ENCODE data around the gene ID4. TPM values are rescaled to one million over a fixed set of nuclear protein-coding genes. Genes with fewer than 3 reads are reported as not detected.
A peak's percentile ranks its signal among the peaks of the same experiment; 100 is the strongest.

ID4 gene
- total RNA-seq, 2 donors from 2014 or later: 63.6 to 69.1 TPM

GRCh38 chr6:19795211-19795610, 42.0 kb upstream of the ID4 start:
- Histone ChIP-seq H3K27me3 (replicated peaks; ENCODE audit: insufficient read depth) (no peaks in the 10 kb centered on the region), H3K9me3 (no peaks in the 10 kb centered on the region), H3K4me3 (no peak overlapping the region), H3K4me1 (replicated peaks) (no peaks in the 10 kb centered on the region), H3K36me3 (no peaks in the 10 kb centered on the region), H3K27ac (no peak overlapping the region)
- intact Hi-C loops (cut with DNase I): no loop called here
- DNase-seq (ENCODE audit: low spot score): no peak
- TF ChIP-seq CTCF (IDR thresholded peaks at IDR 0.05) (no peak), POLR2AphosphoS5 (IDR thresholded peaks at IDR 0.05) (no peak), POLR2A (IDR thresholded peaks at IDR 0.05) (no peak)

- Histone ChIP-seq H3K36me3 (no peaks in the 10 kb centered on the region), H3K4me1 (replicated peaks) (no peaks in the 10 kb centered on the region), H3K27me3 (replicated peaks; ENCODE audit: insufficient read depth) (no peaks in the 10 kb centered on the region), H3K9me3 (no peaks in the 10 kb centered on the region), H3K4me3 (no peak overlapping the region), H3K27ac (no peak overlapping the region)
- intact Hi-C loops (cut with DNase I): no loop called here
- no peak for DNase-seq (ENCODE audit: low spot score)
- WGBS: 60% methylated on average over 2 of the region's 2 CpGs
- TF ChIP-seq POLR2A (IDR thresholded peaks at IDR 0.05): no peak
- TF ChIP-seq POLR2AphosphoS5 (IDR thresholded peaks at IDR 0.05): peak; percentile 43
- no peak for TF ChIP-seq CTCF (IDR thresholded peaks at IDR 0.05)
Measured at GRCh38 chr6:19796452-19796851, 40.7 kb upstream of the ID4 start.

DNA sequence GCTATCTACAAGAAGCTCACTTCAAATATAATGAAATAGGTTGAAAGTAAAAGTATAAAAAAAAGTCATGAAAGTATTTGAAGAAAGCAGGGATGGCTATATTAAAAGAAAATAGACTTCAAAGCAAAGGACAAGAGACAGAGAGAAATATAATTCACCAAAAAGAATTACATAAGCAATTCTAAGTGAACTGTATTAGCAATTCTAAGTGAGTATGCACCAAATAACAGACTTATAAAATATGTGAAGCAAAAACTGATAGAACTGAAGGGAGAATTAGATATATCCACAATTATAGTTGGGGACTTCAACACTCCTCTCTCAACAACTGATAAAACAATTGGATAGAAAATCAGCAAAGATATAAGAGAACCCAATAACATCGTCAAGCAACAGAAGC, 38.8 kb upstream of the ID4 start:
- Histone ChIP-seq H3K36me3 (no peaks in the 10 kb centered on the region), H3K27me3 (replicated peaks; ENCODE audit: insufficient read depth) (no peaks in the 10 kb centered on the region), H3K9me3 (no peaks in the 10 kb centered on the region), H3K4me3 (no peak overlapping the region), H3K27ac (no peak overlapping the region), H3K4me1 (replicated peaks) (no peaks in the 10 kb centered on the region)
- TF ChIP-seq POLR2A (IDR thresholded peaks at IDR 0.05): no peak
- no peak for TF ChIP-seq POLR2AphosphoS5 (IDR thresholded peaks at IDR 0.05)
- TF ChIP-seq CTCF (IDR thresholded peaks at IDR 0.05): no peak
- 90% methylated on average over 1 of the region's 1 CpG for WGBS
- no peak for DNase-seq (ENCODE audit: low spot score)
- intact Hi-C loops (cut with DNase I): no loop called here

- H3K9me3 ChIP-seq: no peaks in the 10 kb centered on the region
- intact Hi-C loops (cut with DNase I): loop anchor here (5.0 to 10.0 kb wide), 4 partner anchors 198 to 768 kb away; no protein-coding TSS in a partner anchor
- no peak overlapping the region for H3K4me3 ChIP-seq
- DNase-seq (ENCODE audit: low spot score): no peak
- TF ChIP-seq CTCF (IDR thresholded peaks at IDR 0.05) (no peak), POLR2A (IDR thresholded peaks at IDR 0.05) (no peak)
- H3K4me1 ChIP-seq (replicated peaks): no peaks in the 10 kb centered on the region
- 56% methylated on average over 6 of the region's 6 CpGs for WGBS
- H3K36me3 ChIP-seq: no peaks in the 10 kb centered on the region
- H3K27me3 ChIP-seq (replicated peaks; ENCODE audit: insufficient read depth): no peaks in the 10 kb centered on the region
- H3K27ac ChIP-seq: peak overlapping the region in 1 of 2 donors; percentile 0
Measured at GRCh38 chr6:19802656-19803055, 34.5 kb upstream of the ID4 start.

DNA sequence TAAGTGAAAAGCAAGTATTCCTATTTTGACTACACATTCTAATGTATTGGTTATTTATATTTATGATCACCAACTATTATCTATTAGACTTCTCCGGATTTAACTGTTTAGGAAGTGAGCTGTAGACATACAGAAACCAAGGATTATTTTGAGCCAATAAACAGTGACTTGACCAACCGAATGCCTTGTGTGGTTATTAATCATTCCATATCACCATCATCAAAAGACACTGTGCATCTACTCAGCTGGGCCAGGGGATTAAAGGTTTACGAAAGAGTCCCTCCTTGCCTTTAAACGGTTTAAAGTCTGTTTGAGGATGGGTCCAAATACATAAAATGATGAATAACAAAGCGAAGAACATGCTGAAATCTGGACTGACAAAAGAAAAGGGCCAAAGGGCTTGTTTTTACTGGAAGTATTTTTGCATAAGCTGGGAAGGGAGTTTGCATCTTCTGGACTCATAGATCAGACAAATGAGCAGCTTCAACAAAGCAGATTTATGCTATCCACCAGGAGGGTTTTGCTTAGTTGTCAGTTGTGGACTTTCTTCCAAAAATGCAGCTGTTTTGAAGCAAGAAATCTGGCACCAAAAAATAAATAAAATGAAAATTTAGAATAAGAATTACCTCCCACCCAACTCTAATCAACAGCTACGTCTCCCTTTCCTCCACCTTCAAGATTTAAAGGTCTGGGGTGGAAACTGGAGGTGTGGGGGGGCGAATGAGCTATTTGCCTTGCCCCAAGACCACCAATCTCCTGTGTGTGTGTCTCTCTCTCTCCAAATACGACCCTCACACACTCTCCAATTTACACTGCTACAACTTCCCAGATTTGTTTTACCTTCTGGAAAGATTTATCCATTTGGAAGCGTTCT, 33.6 kb upstream of the ID4 start:
- Histone ChIP-seq H3K4me3 (peak overlapping the region; percentile 43 to 61), H3K9me3 (no peaks in the 10 kb centered on the region), H3K36me3 (no peaks in the 10 kb centered on the region), H3K27me3 (replicated peaks; ENCODE audit: insufficient read depth) (no peaks in the 10 kb centered on the region), H3K4me1 (replicated peaks) (no peaks in the 10 kb centered on the region), H3K27ac (peak overlapping the region; percentile 87 to 92)
- DNase-seq (ENCODE audit: low spot score): no peak
- TF ChIP-seq POLR2A (IDR thresholded peaks at IDR 0.05): no peak
- no peak for TF ChIP-seq POLR2AphosphoS5 (IDR thresholded peaks at IDR 0.05)
- no peak for TF ChIP-seq CTCF (IDR thresholded peaks at IDR 0.05)
- WGBS: 11% methylated on average over 9 of the region's 9 CpGs
- intact Hi-C loops (cut with DNase I): loop anchor here (2.0 to 10.0 kb wide), 5 partner anchors 33 to 769 kb away; partner anchors contain the start of gene ID4

All from prostate gland (tissue), 2 donors.